HepG2 (cell line): ENCODE data around the gene TENT5A. TPM values are rescaled to one million over a fixed set of nuclear protein-coding genes. Genes with fewer than 3 reads are reported as not detected.

Experiments
- CHD4 ChIP-seq: fragments of 200-600 bp; sonication (generic); IDR thresholded peaks from 2 replicates; pipeline ENCODE4 v1.7.0; 2017; ENCODE audit warnings: mild to moderate bottlenecking, low read length, borderline replicate concordance
- CREM ChIP-seq, 2 experiments: sonication (generic) in 1 of 2; formaldehyde crosslinking in 1 of 2; IDR thresholded peaks; 2 replicates each; pipeline versions ENCODE4 v1.4.0 to v1.6.1; 2016 to 2020; ENCODE audit warnings: antibody characterized with exemption in 1 of 2, mild to moderate bottlenecking in 1 of 2, missing genetic modification reagents in 1 of 2
- FLYWCH1 ChIP-seq: sonication (generic); formaldehyde crosslinking; IDR thresholded peaks from 2 replicates; pipeline ENCODE4 v1.8.1; 2023; ENCODE audit warnings: mild to moderate bottlenecking, missing genetic modification reagents
- IRF2 ChIP-seq: IDR thresholded peaks from 2 replicates; pipeline ENCODE4 v1.6.1; 2018; ENCODE audit warnings: missing genetic modification reagents, missing compliant biosample characterization
- RARA ChIP-seq: IDR thresholded peaks from 2 replicates; pipeline ENCODE4 v1.6.1; 2016; ENCODE audit warnings: missing genetic modification reagents, missing compliant biosample characterization
- SUZ12 ChIP-seq: fragments of 150-350 bp; IDR thresholded peaks from 2 replicates; pipeline ENCODE4 v1.6.1; 2014; ENCODE audit warnings: low read depth, low read length
- ZNF205 ChIP-seq: IDR thresholded peaks from 2 replicates; pipeline ENCODE4 v1.6.1; 2018; ENCODE audit warnings: missing biosample characterization, missing genetic modification reagents
- ZNF263 ChIP-seq: sonication (generic); formaldehyde crosslinking; IDR thresholded peaks from 2 replicates; pipeline ENCODE4 v1.4.0; 2020; ENCODE audit warnings: missing genetic modification reagents
- ZNF552 ChIP-seq: sonication (generic); formaldehyde crosslinking; IDR thresholded peaks from 2 replicates; pipeline ENCODE4 v1.9.0; 2022; ENCODE audit warnings: missing genetic modification reagents, mild to moderate bottlenecking, borderline replicate concordance
- ZNF878 ChIP-seq: sonication (generic); formaldehyde crosslinking; IDR thresholded peaks from 2 replicates; pipeline ENCODE4 v1.8.1; 2023; ENCODE audit warnings: mild to moderate bottlenecking, missing genetic modification reagents, moderate library complexity
- polyA plus RNA-seq, 8 experiments: library from polyadenylated mRNA; depleted of rRNA in 3 of 8; stranded (reverse) in 7 of 8; unstranded in 1 of 8; fragments of >200 nt; fragmentation: Illumina TruSeq in 4 of 8; extraction: Trizol in 4 of 8; gene quantifications; 2 replicates each; pipeline versions ENCODE4 v1.2.1 to v1.2.3, GENCODE V29; 2011 to 2016; ENCODE audit warnings: low read depth in 4 of 8, missing spikeins in 1 of 8, mixed read lengths in 1 of 8; ENCODE audit not compliant: insufficient read depth in 1 of 8
- total RNA-seq, 5 experiments: library from RNA; depleted of rRNA; stranded (reverse); fragments of >200 nt; fragmentation: Illumina TruSeq; extraction: Trizol; gene quantifications; 2 replicates each; pipeline ENCODE4 v1.2.3, GENCODE V29; 2016; ENCODE audit warnings: low read depth in 1 of 5
- TF ChIP-seq, protein P1 (sequence below): sonication (generic); formaldehyde crosslinking; IDR thresholded peaks from 2 replicates; pipeline ENCODE4 v1.4.0; 2020; ENCODE audit warnings: mild to moderate bottlenecking, missing genetic modification reagents
- TF ChIP-seq, protein P2 (sequence below): sonication (generic); formaldehyde crosslinking; IDR thresholded peaks from 2 replicates; pipeline ENCODE4 v1.8.1; 2023; ENCODE audit warnings: missing genetic modification reagents, mild to moderate bottlenecking, borderline replicate concordance
- TF ChIP-seq, protein P3 (sequence below): sonication (generic); formaldehyde crosslinking; IDR thresholded peaks from 2 replicates; pipeline ENCODE4 v1.4.0; 2020; ENCODE audit warnings: missing genetic modification reagents, borderline replicate concordance
- TF ChIP-seq, protein P4 (sequence below): IDR thresholded peaks from 2 replicates; pipeline ENCODE4 v1.6.1; 2016; ENCODE audit warnings: low read depth
- TF ChIP-seq, protein P5 (sequence below): sonication (generic); formaldehyde crosslinking; conservative IDR thresholded peaks from 2 replicates; pipeline ENCODE4 v1.4.0; 2020; ENCODE audit warnings: missing genetic modification reagents

Gene TENT5A
- total and polyA plus RNA-seq, 2 of the 13 experiments (the other 11 are each of a cell fraction or from before 2014, with no cell fraction given), result 8.0 to 13.8 TPM

DNA sequence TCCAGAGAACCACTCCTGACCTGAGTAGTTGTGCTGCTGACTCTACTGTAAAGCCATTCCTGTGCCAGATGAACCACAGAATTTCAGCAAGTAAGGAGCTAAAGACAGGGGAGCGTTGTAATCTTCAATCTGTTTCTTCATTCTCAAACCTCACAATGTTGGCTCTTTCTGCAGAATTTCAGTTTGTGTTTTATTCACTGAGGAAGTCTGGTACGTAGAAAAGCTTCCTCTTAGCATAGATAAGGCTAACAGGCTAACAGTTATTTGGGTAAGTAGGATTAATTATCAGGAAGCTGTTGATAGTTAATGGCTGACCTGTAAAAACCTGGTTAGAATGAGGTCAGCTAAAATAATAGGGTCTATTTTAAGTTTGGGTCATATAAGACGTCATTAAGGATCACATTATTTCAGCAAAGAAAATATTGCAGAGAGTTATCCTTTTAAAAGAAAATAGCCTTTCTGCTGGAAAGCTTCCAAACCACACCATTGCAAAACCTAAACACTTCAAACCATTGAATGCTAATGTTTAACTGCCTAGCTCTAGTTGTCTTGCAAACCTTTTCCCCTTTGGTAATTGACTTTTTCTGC lies 14.1 kb upstream of the TENT5A start (continued):
- TF ChIP-seq, protein P1, sequence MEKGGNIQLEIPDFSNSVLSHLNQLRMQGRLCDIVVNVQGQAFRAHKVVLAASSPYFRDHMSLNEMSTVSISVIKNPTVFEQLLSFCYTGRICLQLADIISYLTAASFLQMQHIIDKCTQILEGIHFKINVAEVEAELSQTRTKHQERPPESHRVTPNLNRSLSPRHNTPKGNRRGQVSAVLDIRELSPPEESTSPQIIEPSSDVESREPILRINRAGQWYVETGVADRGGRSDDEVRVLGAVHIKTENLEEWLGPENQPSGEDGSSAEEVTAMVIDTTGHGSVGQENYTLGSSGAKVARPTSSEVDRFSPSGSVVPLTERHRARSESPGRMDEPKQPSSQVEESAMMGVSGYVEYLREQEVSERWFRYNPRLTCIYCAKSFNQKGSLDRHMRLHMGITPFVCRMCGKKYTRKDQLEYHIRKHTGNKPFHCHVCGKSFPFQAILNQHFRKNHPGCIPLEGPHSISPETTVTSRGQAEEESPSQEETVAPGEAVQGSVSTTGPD (CRISPR knock-in tag), result no peak
- TF ChIP-seq, protein P2, sequence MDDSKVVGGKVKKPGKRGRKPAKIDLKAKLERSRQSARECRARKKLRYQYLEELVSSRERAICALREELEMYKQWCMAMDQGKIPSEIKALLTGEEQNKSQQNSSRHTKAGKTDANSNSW (CRISPR knock-in tag), result no peak
- no peak for TF ChIP-seq ZNF263 (CRISPR knock-in tag)
- peak; percentile 41; the same call in 1 of the 2 replicates for TF ChIP-seq CREM (IDR thresholded peaks at IDR 0.05)
- TF ChIP-seq CREM (CRISPR knock-in tag; IDR thresholded peaks at IDR 0.05), result no peak
- peak; percentile 22; the same call in 1 of the 2 replicates for TF ChIP-seq RARA (CRISPR knock-in tag)
- no peak for TF ChIP-seq IRF2 (CRISPR knock-in tag)
- no peak for TF ChIP-seq ZNF552
- TF ChIP-seq, protein P3, sequence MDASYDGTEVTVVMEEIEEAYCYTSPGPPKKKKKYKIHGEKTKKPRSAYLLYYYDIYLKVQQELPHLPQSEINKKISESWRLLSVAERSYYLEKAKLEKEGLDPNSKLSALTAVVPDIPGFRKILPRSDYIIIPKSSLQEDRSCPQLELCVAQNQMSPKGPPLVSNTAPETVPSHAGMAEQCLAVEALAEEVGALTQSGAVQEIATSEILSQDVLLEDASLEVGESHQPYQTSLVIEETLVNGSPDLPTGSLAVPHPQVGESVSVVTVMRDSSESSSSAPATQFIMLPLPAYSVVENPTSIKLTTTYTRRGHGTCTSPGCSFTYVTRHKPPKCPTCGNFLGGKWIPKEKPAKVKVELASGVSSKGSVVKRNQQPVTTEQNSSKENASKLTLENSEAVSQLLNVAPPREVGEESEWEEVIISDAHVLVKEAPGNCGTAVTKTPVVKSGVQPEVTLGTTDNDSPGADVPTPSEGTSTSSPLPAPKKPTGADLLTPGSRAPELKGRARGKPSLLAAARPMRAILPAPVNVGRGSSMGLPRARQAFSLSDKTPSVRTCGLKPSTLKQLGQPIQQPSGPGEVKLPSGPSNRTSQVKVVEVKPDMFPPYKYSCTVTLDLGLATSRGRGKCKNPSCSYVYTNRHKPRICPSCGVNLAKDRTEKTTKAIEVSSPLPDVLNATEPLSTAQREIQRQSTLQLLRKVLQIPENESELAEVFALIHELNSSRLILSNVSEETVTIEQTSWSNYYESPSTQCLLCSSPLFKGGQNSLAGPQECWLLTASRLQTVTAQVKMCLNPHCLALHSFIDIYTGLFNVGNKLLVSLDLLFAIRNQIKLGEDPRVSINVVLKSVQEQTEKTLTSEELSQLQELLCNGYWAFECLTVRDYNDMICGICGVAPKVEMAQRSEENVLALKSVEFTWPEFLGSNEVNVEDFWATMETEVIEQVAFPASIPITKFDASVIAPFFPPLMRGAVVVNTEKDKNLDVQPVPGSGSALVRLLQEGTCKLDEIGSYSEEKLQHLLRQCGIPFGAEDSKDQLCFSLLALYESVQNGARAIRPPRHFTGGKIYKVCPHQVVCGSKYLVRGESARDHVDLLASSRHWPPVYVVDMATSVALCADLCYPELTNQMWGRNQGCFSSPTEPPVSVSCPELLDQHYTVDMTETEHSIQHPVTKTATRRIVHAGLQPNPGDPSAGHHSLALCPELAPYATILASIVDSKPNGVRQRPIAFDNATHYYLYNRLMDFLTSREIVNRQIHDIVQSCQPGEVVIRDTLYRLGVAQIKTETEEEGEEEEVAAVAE (CRISPR knock-in tag), result no peak
- TF ChIP-seq CHD4, result no peak
- TF ChIP-seq, protein P4, sequence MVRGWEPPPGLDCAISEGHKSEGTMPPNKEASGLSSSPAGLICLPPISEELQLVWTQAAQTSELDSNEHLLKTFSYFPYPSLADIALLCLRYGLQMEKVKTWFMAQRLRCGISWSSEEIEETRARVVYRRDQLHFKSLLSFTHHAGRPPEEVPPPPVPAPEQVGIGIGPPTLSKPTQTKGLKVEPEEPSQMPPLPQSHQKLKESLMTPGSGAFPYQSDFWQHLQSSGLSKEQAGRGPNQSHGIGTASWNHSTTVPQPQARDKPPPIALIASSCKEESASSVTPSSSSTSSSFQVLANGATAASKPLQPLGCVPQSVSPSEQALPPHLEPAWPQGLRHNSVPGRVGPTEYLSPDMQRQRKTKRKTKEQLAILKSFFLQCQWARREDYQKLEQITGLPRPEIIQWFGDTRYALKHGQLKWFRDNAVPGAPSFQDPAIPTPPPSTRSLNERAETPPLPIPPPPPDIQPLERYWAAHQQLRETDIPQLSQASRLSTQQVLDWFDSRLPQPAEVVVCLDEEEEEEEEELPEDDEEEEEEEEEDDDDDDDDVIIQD (CRISPR knock-in tag), result peak; percentile 61; the same call in 1 of the 2 replicates
- no peak for TF ChIP-seq FLYWCH1
- no peak; the same call in 1 of the 2 replicates for TF ChIP-seq ZNF205 (CRISPR knock-in tag)
- TF ChIP-seq SUZ12, result no peak
- TF ChIP-seq ZNF878 (CRISPR knock-in tag), result no peak
- TF ChIP-seq, protein P5, sequence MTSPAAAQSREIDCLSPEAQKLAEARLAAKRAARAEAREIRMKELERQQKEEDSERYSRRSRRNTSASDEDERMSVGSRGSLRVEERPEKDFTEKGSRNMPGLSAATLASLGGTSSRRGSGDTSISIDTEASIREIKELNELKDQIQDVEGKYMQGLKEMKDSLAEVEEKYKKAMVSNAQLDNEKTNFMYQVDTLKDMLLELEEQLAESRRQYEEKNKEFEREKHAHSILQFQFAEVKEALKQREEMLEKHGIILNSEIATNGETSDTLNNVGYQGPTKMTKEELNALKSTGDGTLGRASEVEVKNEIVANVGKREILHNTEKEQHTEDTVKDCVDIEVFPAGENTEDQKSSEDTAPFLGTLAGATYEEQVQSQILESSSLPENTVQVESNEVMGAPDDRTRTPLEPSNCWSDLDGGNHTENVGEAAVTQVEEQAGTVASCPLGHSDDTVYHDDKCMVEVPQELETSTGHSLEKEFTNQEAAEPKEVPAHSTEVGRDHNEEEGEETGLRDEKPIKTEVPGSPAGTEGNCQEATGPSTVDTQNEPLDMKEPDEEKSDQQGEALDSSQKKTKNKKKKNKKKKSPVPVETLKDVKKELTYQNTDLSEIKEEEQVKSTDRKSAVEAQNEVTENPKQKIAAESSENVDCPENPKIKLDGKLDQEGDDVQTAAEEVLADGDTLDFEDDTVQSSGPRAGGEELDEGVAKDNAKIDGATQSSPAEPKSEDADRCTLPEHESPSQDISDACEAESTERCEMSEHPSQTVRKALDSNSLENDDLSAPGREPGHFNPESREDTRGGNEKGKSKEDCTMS (CRISPR knock-in tag), result no peak
